Mammary epithelial cell (primary cell): ENCODE data around the gene PRODH.

ENCODE experiments used
- EZH2 ChIP-seq: IDR thresholded peaks from 2 replicates; pipeline ENCODE4 v1.6.1; 2012; ENCODE audit warnings: low read length, inconsistent platforms, borderline replicate concordance
- TF ChIP-seq, protein P1 (sequence below), 2 donors: IDR thresholded peaks in 1 of 2; conservative IDR thresholded peaks in 1 of 2; 2 replicates each; pipeline ENCODE4 v1.5.1; 2011 to 2012; ENCODE audit warnings: inconsistent platforms in 2 of 2, low read length in 2 of 2, mild to moderate bottlenecking in 2 of 2, control low read depth in 1 of 2, low read depth in 1 of 2; ENCODE audit not compliant: insufficient read depth in 1 of 2; ENCODE audit errors: extremely low read depth in 1 of 2

DNA sequence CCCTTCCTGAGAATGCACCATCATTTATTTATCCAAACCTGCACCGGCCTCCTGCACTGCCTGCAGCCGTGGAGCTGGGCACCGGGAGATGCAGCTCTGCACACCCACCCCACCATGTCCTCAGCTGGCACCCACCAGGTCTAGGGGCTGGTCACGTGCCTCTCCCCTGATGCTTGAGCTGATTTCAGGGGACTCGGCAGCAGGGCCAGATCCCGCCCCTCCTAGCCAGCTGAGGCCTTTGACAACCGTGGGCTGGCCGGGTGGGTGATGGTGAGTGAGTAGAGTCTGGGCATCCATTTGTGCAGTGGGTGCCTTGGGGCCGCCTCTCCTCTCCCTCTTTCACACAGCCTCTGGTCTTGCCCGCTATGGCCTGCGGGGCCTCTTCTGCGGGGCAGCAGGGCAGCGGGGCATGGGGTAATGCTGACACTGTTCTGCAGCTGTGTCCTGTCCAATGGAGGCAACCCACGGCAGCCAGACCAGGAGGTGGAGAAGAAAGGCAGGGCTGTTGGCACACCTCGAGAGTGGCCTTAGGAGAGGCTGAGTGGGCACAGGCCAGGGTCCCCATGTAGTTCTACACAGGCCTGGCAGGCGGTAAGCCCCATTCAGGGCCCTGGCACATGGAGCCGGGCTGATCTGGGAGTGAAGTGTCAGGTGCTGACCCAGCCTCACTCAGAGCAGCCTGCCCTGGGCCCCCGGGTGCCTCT, 38.5 kb upstream of the PRODH start:
- TF ChIP-seq, protein P1, sequence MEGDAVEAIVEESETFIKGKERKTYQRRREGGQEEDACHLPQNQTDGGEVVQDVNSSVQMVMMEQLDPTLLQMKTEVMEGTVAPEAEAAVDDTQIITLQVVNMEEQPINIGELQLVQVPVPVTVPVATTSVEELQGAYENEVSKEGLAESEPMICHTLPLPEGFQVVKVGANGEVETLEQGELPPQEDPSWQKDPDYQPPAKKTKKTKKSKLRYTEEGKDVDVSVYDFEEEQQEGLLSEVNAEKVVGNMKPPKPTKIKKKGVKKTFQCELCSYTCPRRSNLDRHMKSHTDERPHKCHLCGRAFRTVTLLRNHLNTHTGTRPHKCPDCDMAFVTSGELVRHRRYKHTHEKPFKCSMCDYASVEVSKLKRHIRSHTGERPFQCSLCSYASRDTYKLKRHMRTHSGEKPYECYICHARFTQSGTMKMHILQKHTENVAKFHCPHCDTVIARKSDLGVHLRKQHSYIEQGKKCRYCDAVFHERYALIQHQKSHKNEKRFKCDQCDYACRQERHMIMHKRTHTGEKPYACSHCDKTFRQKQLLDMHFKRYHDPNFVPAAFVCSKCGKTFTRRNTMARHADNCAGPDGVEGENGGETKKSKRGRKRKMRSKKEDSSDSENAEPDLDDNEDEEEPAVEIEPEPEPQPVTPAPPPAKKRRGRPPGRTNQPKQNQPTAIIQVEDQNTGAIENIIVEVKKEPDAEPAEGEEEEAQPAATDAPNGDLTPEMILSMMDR (conservative IDR thresholded peaks at IDR 0.05 in 1 of 2, IDR thresholded peaks at IDR 0.05 in 1 of 2; ENCODE audit: extremely low read depth in 1 of 2, insufficient read depth in 1 of 2, low read depth in 1 of 2, low read length in 2 of 2): no peak
- no peak for TF ChIP-seq EZH2
